Activated CD8-positive, alpha-beta T cell treated with anti-CD3 and anti-CD28 coated beads, Interleukin-2, amount 10 ng/mL, durations not matched to agents 7 days and 5 days (primary cell): Measurements from ENCODE around the gene GADD45G. TPM values are rescaled to one million over a fixed set of nuclear protein-coding genes. Genes with fewer than 3 reads are reported as not detected.

ENCODE experiments used
- ATAC-seq: fragments of 150-1000 bp; cut with Tn5 transposase; one replicate; pipeline ENCODE4 v1.10.0; 2021; ENCODE audit warnings: moderate library complexity
- CTCF ChIA-PET: fragments of 350-600 bp; sonication (Branson Sonifier 250); formaldehyde crosslinking; loops from one replicate; lab custom pipeline; 2021; ENCODE audit warnings: antibody characterized with exemption; lab: Charles Lee
- POLR2A ChIA-PET: fragments of 350-600 bp; sonication (Branson Sonifier 250); formaldehyde crosslinking; loops from one replicate; lab custom pipeline; 2021; ENCODE audit warnings: antibody characterized with exemption; lab: Charles Lee
- DNase-seq: peaks from one replicate; pipeline ENCODE4 v3.0.0-alpha.2; 2020
- H3K27ac Mint-ChIP-seq: one replicate; pipeline ENCODE4 v1.8.0; 2021; ENCODE audit warnings: mild to moderate bottlenecking, mixed read lengths
- H3K27me3 Mint-ChIP-seq: one replicate; pipeline ENCODE4 v1.8.0; 2021; ENCODE audit warnings: low read depth, mixed read lengths
- H3K36me3 Mint-ChIP-seq: one replicate; pipeline ENCODE4 v1.8.0; 2021; ENCODE audit warnings: low read depth, mixed read lengths
- H3K4me1 Mint-ChIP-seq: one replicate; pipeline ENCODE4 v1.8.0; 2021; ENCODE audit warnings: low read depth, mixed read lengths
- H3K4me3 Mint-ChIP-seq: one replicate; pipeline ENCODE4 v1.8.0; 2021; ENCODE audit warnings: mild to moderate bottlenecking, mixed read lengths
- H3K9me3 Mint-ChIP-seq: one replicate; pipeline ENCODE4 v1.8.0; 2022; ENCODE audit warnings: mixed read lengths; ENCODE audit not compliant: insufficient read depth
- total RNA-seq, 2 experiments: library from RNA; stranded (reverse); gene quantifications; one replicate each; pipeline ENCODE4 v1.2.3, GENCODE V29; 2021

The GADD45G gene
- total RNA-seq, 2 experiments from 2014 or later = 7.4 to 7.7 TPM

DNA sequence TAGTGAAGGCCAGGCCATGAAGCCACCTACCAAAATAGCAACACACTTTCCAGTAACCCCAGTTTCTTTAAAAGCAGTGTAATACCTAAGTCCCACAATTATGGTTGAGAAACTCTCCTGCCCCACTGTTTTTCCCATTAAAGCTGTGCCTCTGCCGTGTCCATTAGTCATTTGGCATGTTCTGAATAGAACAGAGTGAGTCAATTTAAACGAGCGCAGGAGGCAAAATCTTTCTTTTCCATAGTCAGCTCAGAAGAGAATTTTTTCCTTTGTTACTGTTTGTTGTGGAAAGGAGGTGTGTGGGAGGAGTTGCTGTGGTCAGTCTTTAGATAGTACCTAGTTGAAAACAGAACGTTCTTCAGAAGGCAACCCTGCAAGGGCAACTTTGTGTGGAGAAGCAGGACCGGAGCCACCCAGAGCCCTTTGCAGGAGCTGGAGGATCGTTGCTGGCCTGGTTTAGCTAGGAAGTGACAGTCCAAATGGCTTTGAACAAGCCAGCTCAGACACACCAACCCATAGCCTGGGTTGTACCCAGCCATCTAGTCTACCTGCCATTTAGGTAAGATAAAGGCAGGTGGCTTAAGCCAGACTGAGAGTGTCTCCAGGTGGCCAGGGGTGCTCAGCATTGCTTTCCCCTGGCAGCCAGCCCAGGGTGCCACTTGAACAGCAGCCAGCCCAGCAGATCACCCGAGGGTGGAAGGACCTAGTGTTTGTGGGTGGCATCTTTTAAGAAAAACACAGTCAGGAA is 30.4 kb downstream of the GADD45G start:
- no peak for ATAC-seq
- DNase-seq = no peak
- ChIA-PET CTCF (interaction anchor here (1.8 kb wide), 1 partner anchor 12 kb away, joined by 3 read pairs; no protein-coding TSS in a partner anchor), POLR2A (no interaction called here)
- Mint-ChIP-seq H3K9me3 (no peaks in the 10 kb centered on the region), H3K27ac (no peak overlapping the region), H3K4me3 (no peak overlapping the region), H3K36me3 (no peaks in the 10 kb centered on the region), H3K4me1 (no peaks in the 10 kb centered on the region), H3K27me3 (peaks cover 16% of the 10 kb centered on the region)

DNA sequence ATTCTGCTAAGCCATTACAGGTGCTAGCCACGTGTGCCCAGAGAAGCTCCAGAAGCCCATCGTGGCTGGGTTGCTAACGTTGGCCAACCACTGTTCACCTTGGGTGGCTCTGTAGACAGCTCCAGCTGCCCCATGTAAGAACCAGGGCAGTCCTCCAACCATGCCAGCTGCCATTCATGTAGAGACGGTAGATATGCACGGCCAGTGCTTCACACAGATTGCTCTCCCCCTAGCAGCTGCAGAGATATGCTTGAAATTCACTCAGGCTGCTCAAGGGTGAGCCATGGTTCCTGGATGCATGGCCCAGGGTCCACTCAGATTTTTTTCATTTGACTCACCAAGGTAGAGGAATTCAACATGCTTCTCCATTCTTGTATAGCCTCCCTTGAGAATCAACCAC is 31.0 kb downstream of the GADD45G start:
- H3K4me3 Mint-ChIP-seq = no peak overlapping the region
- H3K9me3 Mint-ChIP-seq = no peaks in the 10 kb centered on the region
- no peaks in the 10 kb centered on the region for H3K4me1 Mint-ChIP-seq
- DNase-seq (no peak), ATAC-seq (no peak)
- ChIA-PET POLR2A (no interaction called here), CTCF (interaction anchor here (1.8 kb wide), 1 partner anchor 13 kb away, joined by 3 read pairs; no protein-coding TSS in a partner anchor)
- no peak overlapping the region for H3K27ac Mint-ChIP-seq
- H3K27me3 Mint-ChIP-seq = peaks cover 16% of the 10 kb centered on the region
- H3K36me3 Mint-ChIP-seq = no peaks in the 10 kb centered on the region

DNA sequence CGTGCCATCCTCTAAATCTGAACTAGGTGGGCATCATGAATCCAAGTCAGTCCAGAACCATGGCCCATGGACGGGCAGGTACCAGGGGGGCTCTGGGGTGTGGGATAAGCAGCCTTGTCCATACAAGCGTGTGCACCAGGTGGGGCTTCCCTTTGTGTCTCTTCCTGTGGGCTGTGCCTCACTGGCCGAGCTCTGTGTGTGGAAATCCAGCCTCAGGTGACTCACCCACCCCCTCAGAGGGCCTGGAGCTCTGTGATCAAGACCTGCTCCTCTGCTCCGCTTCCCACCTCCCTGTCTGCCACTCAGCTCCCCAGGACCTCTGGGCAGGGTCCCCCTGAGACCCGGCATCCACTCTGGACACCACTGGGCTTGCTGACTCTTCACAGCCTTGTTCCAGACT is 33.0 kb downstream of the GADD45G start:
- ATAC-seq (no peak), DNase-seq (no peak)
- Mint-ChIP-seq H3K36me3 (no peaks in the 10 kb centered on the region), H3K4me3 (no peak overlapping the region), H3K9me3 (no peaks in the 10 kb centered on the region), H3K27me3 (peaks cover 11% of the 10 kb centered on the region), H3K4me1 (no peaks in the 10 kb centered on the region), H3K27ac (no peak overlapping the region)
- ChIA-PET CTCF (no interaction called here), POLR2A (no interaction called here)

DNA sequence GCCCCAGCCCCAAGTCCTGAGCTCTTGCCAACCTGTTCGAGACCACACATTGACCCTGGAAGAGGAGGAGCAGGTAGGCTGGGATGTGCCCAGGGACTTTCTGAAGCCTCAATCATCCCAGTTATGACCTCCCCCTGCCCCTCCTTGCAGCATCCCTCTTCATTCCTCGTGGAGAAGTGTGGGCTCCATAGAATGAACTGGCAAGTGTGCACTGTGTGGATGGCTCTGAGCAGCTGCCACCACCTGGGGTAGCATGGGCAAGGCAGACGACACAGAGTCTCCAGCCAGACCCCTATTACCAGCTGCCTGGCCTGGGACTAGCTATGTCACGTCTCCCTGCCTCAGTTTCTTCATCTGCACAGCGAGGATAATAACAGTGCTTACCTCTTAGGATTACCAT is 33.5 kb downstream of the GADD45G start:
- Mint-ChIP-seq H3K4me1 (no peaks in the 10 kb centered on the region), H3K27me3 (peaks cover 11% of the 10 kb centered on the region), H3K27ac (no peak overlapping the region), H3K36me3 (no peaks in the 10 kb centered on the region), H3K9me3 (no peaks in the 10 kb centered on the region), H3K4me3 (no peak overlapping the region)
- DNase-seq = no peak
- ChIA-PET CTCF (no interaction called here), POLR2A (no interaction called here)
- no peak for ATAC-seq

DNA sequence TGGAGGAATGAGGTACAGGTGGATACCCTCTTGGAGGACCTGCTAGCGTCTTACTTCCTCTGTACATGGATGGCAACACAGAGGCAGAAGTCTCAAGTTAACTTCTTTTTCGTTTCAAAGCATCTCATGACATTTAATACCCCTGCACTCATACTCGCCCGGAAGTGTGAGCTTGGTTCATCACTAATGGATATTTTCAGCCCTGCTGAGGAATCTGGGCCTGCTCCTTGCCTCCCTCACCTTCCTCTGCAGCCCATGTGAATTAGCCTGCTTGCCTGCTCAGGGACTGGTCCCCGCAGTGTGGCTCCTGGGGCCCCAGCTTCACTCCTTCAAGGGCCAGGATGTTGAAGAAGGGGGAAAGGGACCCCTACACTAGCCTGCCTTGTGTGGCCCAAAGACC is 34.1 kb downstream of the GADD45G start:
- peaks cover 1% of the 10 kb centered on the region for H3K4me1 Mint-ChIP-seq
- no peak overlapping the region for H3K4me3 Mint-ChIP-seq
- no peak overlapping the region for H3K27ac Mint-ChIP-seq
- ChIA-PET CTCF (no interaction called here), POLR2A (no interaction called here)
- no peak for DNase-seq
- ATAC-seq = no peak
- H3K27me3 Mint-ChIP-seq = peaks cover 12% of the 10 kb centered on the region
- H3K9me3 Mint-ChIP-seq = no peaks in the 10 kb centered on the region
- no peaks in the 10 kb centered on the region for H3K36me3 Mint-ChIP-seq

DNA sequence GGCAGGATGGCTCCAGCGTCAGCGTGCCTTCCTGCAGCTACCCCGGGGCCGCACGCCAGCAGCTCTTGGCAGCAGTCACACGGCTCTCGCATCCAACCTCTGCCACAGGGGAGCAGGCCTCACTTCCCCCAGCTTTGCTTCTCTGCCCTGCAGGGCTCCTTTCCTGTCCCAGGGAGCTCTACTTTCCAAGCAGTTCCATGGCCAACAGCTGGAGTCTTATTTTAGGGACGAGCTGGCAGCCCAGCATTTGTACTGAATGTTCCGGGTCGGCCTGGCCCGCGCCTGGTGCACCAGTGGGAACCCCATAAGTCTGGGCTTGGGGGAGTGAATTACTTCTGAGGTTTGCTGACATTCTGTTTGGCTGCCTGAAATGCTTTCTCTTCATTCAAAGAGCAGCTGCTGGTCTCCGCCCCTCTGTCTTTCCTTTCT is 34.6 kb downstream of the GADD45G start:
- no peak overlapping the region for H3K27ac Mint-ChIP-seq
- no peaks in the 10 kb centered on the region for H3K9me3 Mint-ChIP-seq
- peaks cover 6% of the 10 kb centered on the region for H3K4me1 Mint-ChIP-seq
- H3K27me3 Mint-ChIP-seq = peaks cover 15% of the 10 kb centered on the region
- no peaks in the 10 kb centered on the region for H3K36me3 Mint-ChIP-seq
- ATAC-seq (no peak), DNase-seq (no peak)
- ChIA-PET CTCF (no interaction called here), POLR2A (no interaction called here)
- no peak overlapping the region for H3K4me3 Mint-ChIP-seq

DNA sequence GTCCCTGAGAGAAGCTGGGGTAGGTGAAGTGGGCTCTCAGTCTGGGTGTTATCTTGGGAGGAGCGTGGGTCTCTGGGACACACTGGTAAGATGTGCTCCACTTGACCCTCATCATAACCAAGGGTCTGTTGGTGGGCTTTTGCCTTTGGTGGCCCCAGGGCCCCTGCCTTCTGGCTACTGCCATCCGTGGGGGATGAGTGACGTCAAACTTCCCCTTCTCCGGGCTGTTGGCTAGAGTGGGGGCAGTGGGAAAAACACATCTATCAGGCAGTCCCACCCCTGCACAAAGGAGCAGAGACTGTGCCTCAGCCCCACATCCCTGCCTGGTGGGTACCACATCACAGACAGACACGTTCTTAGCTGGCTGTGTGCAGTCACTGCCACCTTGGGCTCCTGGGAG is 35.1 kb downstream of the GADD45G start:
- Mint-ChIP-seq H3K27me3 (peaks cover 11% of the 10 kb centered on the region), H3K9me3 (no peaks in the 10 kb centered on the region), H3K4me1 (peaks cover 6% of the 10 kb centered on the region), H3K27ac (no peak overlapping the region), H3K4me3 (no peak overlapping the region), H3K36me3 (no peaks in the 10 kb centered on the region)
- no peak for DNase-seq
- ATAC-seq = no peak
- POLR2A ChIA-PET = no interaction called here
- CTCF ChIA-PET = no interaction called here

DNA sequence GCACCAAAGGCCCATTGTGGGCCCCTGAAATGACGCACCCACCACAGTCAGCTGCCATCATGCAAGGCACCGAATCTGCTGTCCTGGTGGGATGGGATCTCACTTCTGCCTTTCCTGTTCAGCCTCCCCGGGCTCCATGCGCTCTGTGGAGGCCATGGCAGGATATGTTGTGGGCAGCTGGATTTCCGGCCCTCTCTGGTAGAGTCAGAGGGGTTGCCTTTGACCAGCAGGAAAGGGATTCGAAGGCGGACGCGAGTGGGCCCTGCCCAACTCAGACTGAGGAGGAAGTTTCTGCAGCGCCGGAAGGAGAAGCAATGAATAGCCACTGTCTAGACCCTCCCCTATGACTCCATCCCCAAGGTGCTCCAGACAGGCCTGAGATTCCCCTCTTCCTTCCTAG is 35.5 kb downstream of the GADD45G start:
- ATAC-seq = no peak
- H3K36me3 Mint-ChIP-seq = no peaks in the 10 kb centered on the region
- no peak overlapping the region for H3K27ac Mint-ChIP-seq
- DNase-seq = no peak
- H3K4me1 Mint-ChIP-seq = peaks cover 6% of the 10 kb centered on the region
- H3K27me3 Mint-ChIP-seq = peaks cover 9% of the 10 kb centered on the region
- H3K4me3 Mint-ChIP-seq = no peak overlapping the region
- no peaks in the 10 kb centered on the region for H3K9me3 Mint-ChIP-seq
- ChIA-PET CTCF (no interaction called here), POLR2A (no interaction called here)

DNA sequence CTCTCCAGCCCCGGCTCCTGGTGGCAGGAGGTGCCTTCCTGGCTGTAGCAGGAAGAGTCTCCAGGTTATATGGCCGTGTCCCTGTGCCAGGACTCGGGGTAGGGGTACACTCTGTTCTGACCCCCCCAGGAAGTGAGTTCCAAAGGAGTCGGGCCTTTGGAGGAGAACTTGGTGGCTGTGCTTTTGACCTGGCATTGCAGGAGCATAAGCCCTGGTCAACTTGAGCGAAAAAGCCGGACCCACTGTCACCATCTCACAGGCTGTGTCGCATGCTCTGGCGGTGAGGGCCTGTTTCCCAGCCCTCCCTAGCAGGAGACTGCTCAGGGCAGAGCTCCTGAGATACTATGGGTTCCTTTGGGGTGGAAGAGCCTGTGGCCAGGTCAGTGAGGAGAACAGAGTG is 36.0 kb downstream of the GADD45G start:
- DNase-seq (no peak), ATAC-seq (no peak)
- Mint-ChIP-seq H3K36me3 (no peaks in the 10 kb centered on the region), H3K9me3 (no peaks in the 10 kb centered on the region), H3K27ac (no peak overlapping the region), H3K4me1 (peaks cover 6% of the 10 kb centered on the region), H3K27me3 (peaks cover 11% of the 10 kb centered on the region), H3K4me3 (no peak overlapping the region)
- CTCF ChIA-PET = no interaction called here
- POLR2A ChIA-PET = no interaction called here

DNA sequence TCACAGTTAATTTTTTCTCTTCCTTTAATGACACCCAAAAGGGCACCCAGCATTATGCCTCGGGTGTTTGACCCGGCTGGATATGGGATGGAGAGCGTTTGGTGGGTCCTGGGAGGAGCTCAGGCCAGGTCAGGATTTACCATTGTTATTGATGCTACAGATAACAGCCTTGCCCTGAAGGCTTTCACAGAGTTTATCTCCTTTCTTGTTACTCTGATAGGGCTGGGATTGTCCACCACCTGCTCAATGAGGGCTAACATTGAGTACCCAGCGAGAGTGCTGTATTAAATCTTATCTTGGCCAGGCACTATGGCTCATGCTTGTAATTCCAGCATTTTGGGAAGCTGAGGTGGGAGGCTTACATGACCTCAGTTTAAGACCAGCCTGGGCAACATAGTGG is 37.2 kb downstream of the GADD45G start:
- H3K9me3 Mint-ChIP-seq = no peaks in the 10 kb centered on the region
- ATAC-seq = no peak
- peaks cover 14% of the 10 kb centered on the region for H3K27me3 Mint-ChIP-seq
- DNase-seq = no peak
- H3K4me1 Mint-ChIP-seq = peaks cover 6% of the 10 kb centered on the region
- no peak overlapping the region for H3K27ac Mint-ChIP-seq
- H3K36me3 Mint-ChIP-seq = no peaks in the 10 kb centered on the region
- ChIA-PET POLR2A (interaction anchor here (1.4 kb wide), 1 partner anchor 13 kb away, joined by 3 read pairs; no protein-coding TSS in a partner anchor), CTCF (no interaction called here)
- no peak overlapping the region for H3K4me3 Mint-ChIP-seq

DNA sequence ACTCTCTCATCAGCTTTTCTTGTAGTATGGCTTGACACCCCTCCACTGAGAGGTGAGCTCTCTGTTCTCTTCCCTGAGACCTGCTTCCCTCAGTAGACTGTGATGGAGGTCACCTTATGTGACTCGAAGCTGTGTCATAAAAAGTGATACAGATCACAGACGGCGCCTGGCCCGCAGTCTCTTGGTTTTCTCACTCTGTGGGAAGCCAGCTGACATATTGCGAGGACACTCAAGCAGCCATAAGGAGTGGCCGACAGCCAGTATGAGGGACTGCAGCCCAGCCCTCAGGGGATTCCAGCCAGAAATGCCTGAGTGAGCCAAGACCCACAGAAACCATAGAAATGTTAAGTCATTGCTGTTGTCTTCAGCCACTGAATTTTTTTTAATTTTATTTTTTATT is 38.0 kb downstream of the GADD45G start:
- no peak overlapping the region for H3K27ac Mint-ChIP-seq
- ChIA-PET POLR2A (interaction anchor here (1.0 to 1.4 kb wide), 2 partner anchors 12 to 14 kb away, joined by 3 read pairs; no protein-coding TSS in a partner anchor), CTCF (interaction anchor here (1.3 kb wide), 1 partner anchor 27 kb away, joined by 3 read pairs; no protein-coding TSS in a partner anchor)
- ATAC-seq (no peak), DNase-seq (no peak)
- no peak overlapping the region for H3K4me3 Mint-ChIP-seq
- H3K27me3 Mint-ChIP-seq = peaks cover 14% of the 10 kb centered on the region
- H3K36me3 Mint-ChIP-seq = no peaks in the 10 kb centered on the region
- H3K4me1 Mint-ChIP-seq = peaks cover 6% of the 10 kb centered on the region
- no peaks in the 10 kb centered on the region for H3K9me3 Mint-ChIP-seq

DNA sequence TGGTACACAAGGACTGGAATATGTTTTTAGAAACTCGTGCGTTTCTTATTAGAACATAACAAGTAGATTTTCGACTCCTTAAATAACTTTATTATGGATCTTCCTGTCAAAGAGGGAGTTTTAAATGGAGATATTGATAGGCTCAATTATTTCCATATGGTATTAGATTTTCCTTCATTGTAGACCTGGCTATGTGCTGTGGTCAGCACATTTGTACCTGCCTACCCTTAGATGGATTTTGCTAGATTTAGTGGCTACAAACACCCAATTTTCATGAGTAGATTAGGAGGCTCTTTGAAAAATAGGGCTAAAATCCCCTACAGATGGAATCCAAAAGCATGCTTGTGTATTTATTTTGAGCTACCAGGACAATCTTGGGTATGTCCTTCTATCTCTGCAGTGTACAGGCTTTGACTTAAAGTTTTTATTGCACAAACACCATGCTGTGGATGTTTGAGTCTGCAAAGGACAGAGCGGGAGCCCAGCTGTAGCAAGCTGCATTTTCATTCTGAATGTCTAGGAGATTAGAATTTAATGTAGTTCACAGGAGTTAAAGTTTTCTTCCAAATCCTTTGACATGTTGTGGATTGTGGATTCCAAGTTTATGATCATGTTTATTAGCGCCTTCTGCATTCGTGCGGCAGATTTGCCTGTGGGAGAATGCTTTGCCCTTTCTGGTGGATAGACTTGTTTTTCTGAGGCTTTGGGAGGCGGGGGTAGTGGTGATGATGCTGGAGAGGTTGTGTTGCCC is 41.6 kb downstream of the GADD45G start:
- H3K36me3 Mint-ChIP-seq = no peaks in the 10 kb centered on the region
- ATAC-seq (no peak), DNase-seq (no peak)
- ChIA-PET POLR2A (no interaction called here), CTCF (interaction anchor here (1.1 kb wide), 1 partner anchor 64 kb away, joined by 3 read pairs; no protein-coding TSS in a partner anchor)
- peaks cover 6% of the 10 kb centered on the region for H3K4me1 Mint-ChIP-seq
- H3K27me3 Mint-ChIP-seq = peaks cover 25% of the 10 kb centered on the region
- no peak overlapping the region for H3K4me3 Mint-ChIP-seq
- no peak overlapping the region for H3K27ac Mint-ChIP-seq
- no peaks in the 10 kb centered on the region for H3K9me3 Mint-ChIP-seq
